HCT116 (cell line): Measurements from ENCODE around the gene CCNK.

Source experiments
- EZH2 ChIP-seq: fragments of 200-600 bp; sonication (generic); IDR thresholded peaks from 2 replicates; pipeline ENCODE4 v1.6.1; 2017; ENCODE audit warnings: antibody characterized with exemption, mixed run types
- POLR2A ChIP-seq: IDR thresholded peaks from 2 replicates; pipeline ENCODE4 v1.7.0; 2011; ENCODE audit warnings: borderline replicate concordance; ENCODE audit not compliant: insufficient read depth, insufficient read length; ENCODE audit errors: extremely low read depth
- ZNF274 ChIP-seq: fragments of 200-500 bp; sonication (Bioruptor generic); IDR thresholded peaks from 2 replicates; pipeline ENCODE4 v1.6.1; 2014; ENCODE audit warnings: mild to moderate bottlenecking, low read depth, low read length, inconsistent platforms
- TF ChIP-seq, protein P1 (sequence below), 3 experiments: fragments of 200-600 bp in 1 of 3; sonication (generic) in 1 of 3; IDR thresholded peaks in 2 of 3; conservative IDR thresholded peaks in 1 of 3; 2 replicates each; pipeline ENCODE4 v1.5.1; 2012 to 2017; ENCODE audit warnings: low read depth in 2 of 3, low read length in 2 of 3, antibody characterized with exemption in 1 of 3, borderline replicate concordance in 1 of 3, control low read depth in 1 of 3, mild to moderate bottlenecking in 1 of 3, mixed read lengths in 1 of 3, mixed run types in 1 of 3, moderate library complexity in 1 of 3; ENCODE audit not compliant: insufficient read depth in 1 of 3
- TF ChIP-seq, protein P2 (sequence below): IDR thresholded peaks from 2 replicates; pipeline ENCODE4 v1.6.1; 2012; ENCODE audit warnings: low read depth

DNA sequence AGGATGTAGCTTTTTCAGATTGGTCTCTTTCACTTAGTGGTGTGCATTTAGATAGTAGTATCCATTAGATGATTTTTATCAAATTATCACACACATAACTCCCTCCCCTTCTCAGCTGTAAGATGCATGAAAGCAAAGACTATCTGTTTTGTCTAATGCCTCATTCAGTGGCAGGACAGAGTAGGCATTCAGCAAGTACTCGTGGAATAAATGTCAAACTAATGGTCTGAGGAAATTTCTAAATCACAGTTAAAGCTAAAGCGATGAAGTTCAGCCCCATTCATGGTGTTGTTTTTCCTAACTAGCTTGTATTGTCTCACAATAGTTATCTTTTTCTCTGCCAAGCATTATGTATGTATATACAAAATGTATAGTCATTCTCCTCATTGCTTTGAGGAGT lies 16.1 kb downstream of the CCNK start:
- TF ChIP-seq, protein P1, sequence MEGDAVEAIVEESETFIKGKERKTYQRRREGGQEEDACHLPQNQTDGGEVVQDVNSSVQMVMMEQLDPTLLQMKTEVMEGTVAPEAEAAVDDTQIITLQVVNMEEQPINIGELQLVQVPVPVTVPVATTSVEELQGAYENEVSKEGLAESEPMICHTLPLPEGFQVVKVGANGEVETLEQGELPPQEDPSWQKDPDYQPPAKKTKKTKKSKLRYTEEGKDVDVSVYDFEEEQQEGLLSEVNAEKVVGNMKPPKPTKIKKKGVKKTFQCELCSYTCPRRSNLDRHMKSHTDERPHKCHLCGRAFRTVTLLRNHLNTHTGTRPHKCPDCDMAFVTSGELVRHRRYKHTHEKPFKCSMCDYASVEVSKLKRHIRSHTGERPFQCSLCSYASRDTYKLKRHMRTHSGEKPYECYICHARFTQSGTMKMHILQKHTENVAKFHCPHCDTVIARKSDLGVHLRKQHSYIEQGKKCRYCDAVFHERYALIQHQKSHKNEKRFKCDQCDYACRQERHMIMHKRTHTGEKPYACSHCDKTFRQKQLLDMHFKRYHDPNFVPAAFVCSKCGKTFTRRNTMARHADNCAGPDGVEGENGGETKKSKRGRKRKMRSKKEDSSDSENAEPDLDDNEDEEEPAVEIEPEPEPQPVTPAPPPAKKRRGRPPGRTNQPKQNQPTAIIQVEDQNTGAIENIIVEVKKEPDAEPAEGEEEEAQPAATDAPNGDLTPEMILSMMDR (IDR thresholded peaks at IDR 0.05 in 2 of 3, conservative IDR thresholded peaks at IDR 0.05 in 1 of 3; ENCODE audit: borderline replicate concordance in 1 of 3, insufficient read depth in 1 of 3, low read depth in 2 of 3, low read length in 2 of 3), result no peak
- TF ChIP-seq ZNF274, result no peak
- no peak for TF ChIP-seq POLR2A
- TF ChIP-seq EZH2, result no peak
- TF ChIP-seq, protein P2, sequence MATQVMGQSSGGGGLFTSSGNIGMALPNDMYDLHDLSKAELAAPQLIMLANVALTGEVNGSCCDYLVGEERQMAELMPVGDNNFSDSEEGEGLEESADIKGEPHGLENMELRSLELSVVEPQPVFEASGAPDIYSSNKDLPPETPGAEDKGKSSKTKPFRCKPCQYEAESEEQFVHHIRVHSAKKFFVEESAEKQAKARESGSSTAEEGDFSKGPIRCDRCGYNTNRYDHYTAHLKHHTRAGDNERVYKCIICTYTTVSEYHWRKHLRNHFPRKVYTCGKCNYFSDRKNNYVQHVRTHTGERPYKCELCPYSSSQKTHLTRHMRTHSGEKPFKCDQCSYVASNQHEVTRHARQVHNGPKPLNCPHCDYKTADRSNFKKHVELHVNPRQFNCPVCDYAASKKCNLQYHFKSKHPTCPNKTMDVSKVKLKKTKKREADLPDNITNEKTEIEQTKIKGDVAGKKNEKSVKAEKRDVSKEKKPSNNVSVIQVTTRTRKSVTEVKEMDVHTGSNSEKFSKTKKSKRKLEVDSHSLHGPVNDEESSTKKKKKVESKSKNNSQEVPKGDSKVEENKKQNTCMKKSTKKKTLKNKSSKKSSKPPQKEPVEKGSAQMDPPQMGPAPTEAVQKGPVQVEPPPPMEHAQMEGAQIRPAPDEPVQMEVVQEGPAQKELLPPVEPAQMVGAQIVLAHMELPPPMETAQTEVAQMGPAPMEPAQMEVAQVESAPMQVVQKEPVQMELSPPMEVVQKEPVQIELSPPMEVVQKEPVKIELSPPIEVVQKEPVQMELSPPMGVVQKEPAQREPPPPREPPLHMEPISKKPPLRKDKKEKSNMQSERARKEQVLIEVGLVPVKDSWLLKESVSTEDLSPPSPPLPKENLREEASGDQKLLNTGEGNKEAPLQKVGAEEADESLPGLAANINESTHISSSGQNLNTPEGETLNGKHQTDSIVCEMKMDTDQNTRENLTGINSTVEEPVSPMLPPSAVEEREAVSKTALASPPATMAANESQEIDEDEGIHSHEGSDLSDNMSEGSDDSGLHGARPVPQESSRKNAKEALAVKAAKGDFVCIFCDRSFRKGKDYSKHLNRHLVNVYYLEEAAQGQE, result no peak
